GM21367 (cell line): ENCODE measurements around the gene SPINT2.
"Not testable (repeated sequence)": the region's sequence is repeated elsewhere in the genome, so short reads cannot be mapped to it uniquely, and the experiment has no call there.

Experiments
- ATAC-seq: cut with Tn5 transposase; IDR thresholded peaks from one replicate; pipeline ENCODE4 v1.9.1; 2021; ENCODE audit not compliant: unreplicated experiment

Gene SPINT2

DNA sequence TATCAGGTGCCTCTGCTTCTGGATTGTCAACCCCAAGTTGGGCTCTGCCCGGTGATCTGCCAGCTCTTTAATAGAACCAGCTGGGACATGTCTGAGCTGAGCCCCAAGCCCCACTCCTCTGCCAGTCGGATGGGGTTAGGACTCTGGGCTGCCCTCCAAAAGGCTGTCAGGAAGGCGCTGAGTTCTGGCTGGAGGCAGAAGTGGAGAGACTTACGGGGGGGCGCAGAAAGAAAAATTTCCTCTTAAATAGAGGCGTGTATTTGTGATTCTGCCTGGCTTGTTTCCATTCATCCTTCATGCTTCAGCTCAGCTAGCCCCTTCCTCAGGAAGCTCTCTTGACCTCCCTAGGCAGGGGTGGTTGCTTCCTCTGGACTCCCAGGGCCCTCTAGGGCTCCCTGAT, 54.3 kb downstream of the SPINT2 start:
- no peak for ATAC-seq

GRCh38 chr19:38319421-38320258, 55.3 kb downstream of the SPINT2 start, which contains the start of gene KCNK6:
Gene KCNK6, plus strand, starts transcription at chr19:38319845. Its CDS starts 106 bp downstream, at chr19:38319951.
- ATAC-seq = no peak

GRCh38 chr19:38320969-38321339, 56.6 kb downstream of the SPINT2 start:
- ATAC-seq = no peak

- no peak for ATAC-seq
These were observed 57.3 kb downstream of the SPINT2 start for GRCh38 chr19:38321646-38322196.

DNA sequence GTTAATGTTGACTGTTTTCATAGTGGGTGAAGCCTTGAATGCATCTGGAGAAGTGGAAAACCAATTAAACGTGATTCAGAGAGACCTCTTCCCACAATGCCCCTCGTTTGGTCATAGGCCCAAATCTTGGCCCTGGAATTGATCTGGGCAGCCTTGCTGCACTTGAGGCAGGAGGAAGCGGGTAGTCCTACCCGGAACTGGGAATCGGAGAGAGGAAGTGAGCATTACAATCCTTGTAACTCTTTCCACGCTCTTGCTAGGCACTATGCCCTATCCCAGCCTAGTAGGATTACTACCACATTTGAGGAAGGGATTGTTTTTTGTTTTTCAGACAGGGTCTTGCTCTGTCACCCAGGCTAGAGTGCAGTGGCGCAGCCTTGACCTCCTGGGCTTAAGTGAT, 58.9 kb downstream of the SPINT2 start:
- ATAC-seq = no peak

- ATAC-seq = no peak
These were observed 60.1 kb downstream of the SPINT2 start for GRCh38 chr19:38324431-38324830.

- no peak for ATAC-seq
These were observed 62.2 kb downstream of the SPINT2 start for GRCh38 chr19:38326591-38326990.

DNA sequence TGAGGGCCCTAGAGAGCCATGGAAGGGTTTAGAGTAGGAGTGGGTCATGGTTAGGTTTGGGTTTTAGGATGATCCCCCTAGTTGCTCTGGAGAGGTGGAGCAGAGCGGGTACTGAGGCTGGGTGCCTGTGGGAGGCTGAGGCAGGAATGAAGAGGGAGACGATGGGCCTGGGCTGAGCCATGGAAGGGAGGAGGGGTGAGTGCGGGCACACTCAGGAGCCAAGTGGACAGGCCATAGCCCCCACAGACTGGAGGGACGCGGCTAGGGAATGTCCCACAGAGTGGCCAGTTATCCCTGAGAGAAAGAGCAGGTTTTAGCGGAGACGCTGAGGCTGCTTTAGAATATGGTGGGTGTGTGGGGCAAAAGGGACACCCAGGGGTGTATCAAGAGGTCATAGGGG, 65.3 kb downstream of the SPINT2 start:
- no peak for ATAC-seq

GRCh38 chr19:38331728-38332127, 67.4 kb downstream of the SPINT2 start:
- no peak for ATAC-seq

DNA sequence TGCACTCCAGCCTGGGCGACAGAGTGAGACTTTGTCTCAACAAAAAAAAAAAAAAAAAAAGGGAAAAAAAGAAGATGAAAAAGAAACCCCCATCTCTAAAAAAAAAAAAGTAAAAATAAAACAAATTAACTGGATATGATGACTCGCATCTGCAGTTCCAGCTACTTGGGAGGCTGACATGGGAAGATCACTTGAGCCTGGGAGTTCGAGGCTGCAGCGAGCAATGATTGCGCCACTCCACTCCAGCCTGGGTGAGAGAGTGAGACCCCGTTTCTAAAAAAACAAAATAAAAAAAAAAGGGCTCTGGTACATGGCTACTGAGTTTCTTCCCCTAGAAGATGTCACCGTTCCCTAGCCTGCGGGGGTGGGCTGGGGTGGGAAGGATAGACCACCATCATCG, 68.9 kb downstream of the SPINT2 start:
- ATAC-seq = no peak

DNA sequence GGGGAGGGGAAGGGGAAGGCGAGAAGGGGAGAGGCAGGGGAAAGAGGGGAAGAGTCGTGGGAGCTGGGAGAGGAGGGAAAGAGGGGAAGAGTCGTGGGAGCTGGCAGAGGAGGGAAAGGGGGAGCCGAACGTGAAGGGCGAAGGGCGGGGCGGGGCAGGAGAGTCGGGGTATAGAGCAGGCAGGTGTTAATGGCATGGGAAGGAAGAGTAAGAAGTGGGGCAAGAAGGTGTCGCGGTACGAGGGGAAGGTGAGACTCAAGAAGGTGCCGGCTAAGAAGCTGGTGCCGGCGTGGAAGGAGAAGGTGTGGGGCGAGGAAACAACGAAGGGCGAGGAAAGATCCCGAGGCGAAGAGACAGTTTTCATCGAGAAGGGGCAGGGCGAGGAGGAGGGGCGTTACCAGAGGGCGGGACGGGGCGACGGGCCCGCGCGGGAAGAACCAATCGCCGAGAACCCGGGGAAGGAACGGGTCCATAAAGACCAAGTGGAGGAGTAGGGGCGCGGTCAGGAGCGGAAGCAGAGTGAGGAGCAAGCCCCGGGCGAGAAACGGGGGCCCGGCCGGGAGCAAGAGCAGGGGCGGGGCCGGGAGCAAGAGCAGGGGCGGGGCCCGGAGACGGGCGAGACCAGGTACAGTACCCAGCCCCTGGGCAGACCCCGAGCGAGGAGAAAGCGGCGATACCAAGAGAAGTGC, 71.7 kb downstream of the SPINT2 start:
- ATAC-seq = peak; percentile 52

- ATAC-seq = peak; percentile 32
These were observed 72.4 kb downstream of the SPINT2 start for GRCh38 chr19:38336638-38337359.

- ATAC-seq = no peak
These were observed 72.9 kb downstream of the SPINT2 start for GRCh38 chr19:38337360-38337653.

GRCh38 chr19:38339011-38339410, 74.6 kb downstream of the SPINT2 start:
- not testable (repeated sequence) for ATAC-seq

DNA sequence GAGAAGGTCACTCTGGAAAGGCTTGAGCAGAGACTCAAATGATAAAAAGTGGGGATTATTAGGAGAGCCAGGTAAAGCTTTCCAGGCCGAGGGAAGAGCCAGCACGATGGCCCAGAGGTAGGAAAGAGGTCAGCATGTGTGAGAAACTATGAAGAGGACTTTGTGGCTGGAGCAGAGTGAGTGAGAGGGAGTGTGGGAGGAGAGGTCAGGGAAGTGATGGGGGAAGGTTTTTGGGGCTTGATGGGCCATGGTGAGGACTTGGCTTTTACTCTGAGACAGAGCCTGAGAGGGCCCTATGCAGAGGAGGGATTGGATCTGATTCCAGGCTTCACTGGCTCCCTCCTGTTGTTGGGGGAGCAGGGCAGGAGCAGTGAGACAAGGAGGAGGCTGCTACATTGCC, 76.6 kb downstream of the SPINT2 start:
- ATAC-seq = no peak
